ENCODE results near the gene OR2A2.
A peak's percentile ranks its signal among the peaks of the same experiment; 100 is the strongest.
"Not testable (repeated sequence)": the region's sequence is repeated elsewhere in the genome, so short reads cannot be mapped to it uniquely, and the experiment has no call there.

Gene OR2A2

GRCh38 chr7:144118341-144118740 lies 9.0 kb downstream of the OR2A2 start:
- DNase-seq (ENCODE audit: insufficient read length, low spot score): no peak
- no peak for TF ChIP-seq POLR2A (IDR thresholded peaks at IDR 0.05; ENCODE audit: low read depth, low read length)
- FAIRE-seq: no peak

- FAIRE-seq (no peak), DNase-seq (ENCODE audit: insufficient read length, low spot score) (no peak)
- no peak for TF ChIP-seq POLR2A (IDR thresholded peaks at IDR 0.05; ENCODE audit: low read depth, low read length)
Observed at GRCh38 chr7:144122876-144123275, 13.5 kb downstream of the OR2A2 start, which contains the start of gene OR2A14. OR2A14 (plus strand) TSS chr7:144123176; CDS start chr7:144129113, 5,937 bp downstream.

GRCh38 chr7:144127714-144128334 lies 18.4 kb downstream of the OR2A2 start:
- DNase-seq (ENCODE audit: insufficient read length, low spot score) (peak; percentile 52), FAIRE-seq (peak; percentile 57)
- TF ChIP-seq POLR2A (IDR thresholded peaks at IDR 0.05; ENCODE audit: low read depth, low read length): no peak

GRCh38 chr7:144129601-144130000 lies 20.2 kb downstream of the OR2A2 start:
- not testable (repeated sequence) for DNase-seq (ENCODE audit: insufficient read length, low spot score); FAIRE-seq

DNA sequence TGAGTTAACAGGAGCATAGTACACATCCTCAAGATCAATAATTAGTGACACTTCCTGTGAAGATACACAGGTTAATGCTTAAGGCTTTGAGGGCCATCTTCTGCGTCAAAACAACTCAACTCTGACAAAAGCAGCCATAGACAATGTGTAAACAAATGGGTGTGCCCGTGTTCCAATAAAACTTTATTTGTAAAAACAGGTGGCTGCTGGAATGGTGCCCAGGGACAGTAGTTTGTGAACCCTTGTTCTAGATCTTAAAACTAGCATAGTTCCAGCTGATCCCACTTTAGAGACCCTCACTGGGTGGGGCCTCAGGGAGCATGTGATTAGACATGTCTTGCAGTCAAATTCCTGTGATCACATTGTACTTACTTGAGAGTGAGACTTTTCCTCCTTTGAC lies 21.3 kb downstream of the OR2A2 start:
- FAIRE-seq: no peak
- no peak for TF ChIP-seq POLR2A (IDR thresholded peaks at IDR 0.05; ENCODE audit: low read depth, low read length)

GRCh38 chr7:144132262-144132661 lies 22.9 kb downstream of the OR2A2 start:
- FAIRE-seq (no peak), DNase-seq (ENCODE audit: insufficient read length, low spot score) (no peak)
- no peak for TF ChIP-seq POLR2A (IDR thresholded peaks at IDR 0.05; ENCODE audit: low read depth, low read length)

More for the DNA sequence above, 21.3 kb downstream of the OR2A2 start:
- DNase-seq (ENCODE audit: insufficient read length, low spot score): no peak

DNA sequence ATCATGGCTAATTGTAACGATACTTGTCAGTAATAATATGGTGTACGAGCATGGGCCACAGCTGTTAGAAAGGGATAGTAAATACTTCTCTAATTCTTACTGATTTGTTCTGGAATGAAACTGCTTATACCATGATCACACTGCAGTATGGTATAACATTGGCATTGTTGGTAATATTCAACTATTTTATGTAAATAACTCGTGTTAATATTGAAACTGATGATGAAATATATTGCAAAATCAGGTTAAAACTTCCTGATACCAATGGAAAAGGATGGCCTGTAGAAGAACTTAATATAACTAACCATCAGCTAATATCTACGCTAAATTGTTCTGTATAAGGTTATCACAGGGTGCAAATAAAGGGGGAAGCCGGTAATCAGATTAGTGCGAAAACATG lies 23.9 kb downstream of the OR2A2 start:
- TF ChIP-seq POLR2A (IDR thresholded peaks at IDR 0.05; ENCODE audit: low read depth, low read length): no peak
- DNase-seq (ENCODE audit: insufficient read length, low spot score): no peak
- no peak for FAIRE-seq

GRCh38 chr7:144134116-144134515 lies 24.7 kb downstream of the OR2A2 start:
- no peak for TF ChIP-seq POLR2A (IDR thresholded peaks at IDR 0.05; ENCODE audit: low read depth, low read length)
- FAIRE-seq (no peak), DNase-seq (ENCODE audit: insufficient read length, low spot score) (no peak)

DNA sequence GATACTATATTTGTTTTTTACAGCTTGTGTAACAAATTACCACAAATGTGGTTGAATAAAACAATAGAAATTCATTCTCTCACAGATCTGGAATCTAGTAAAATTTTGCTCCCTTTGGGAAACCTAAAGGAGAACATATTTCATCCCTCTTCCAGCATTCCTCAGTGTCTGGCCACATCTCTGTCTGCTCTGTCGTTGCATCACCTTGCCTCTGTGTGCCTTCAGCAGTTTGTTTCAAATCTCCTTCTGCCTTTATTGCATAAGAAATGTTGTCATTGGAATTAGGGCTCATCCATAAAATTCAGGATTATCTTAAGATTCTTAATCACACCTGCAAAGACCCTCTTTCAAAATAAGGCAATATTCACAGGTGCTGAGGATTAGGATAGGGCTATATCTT lies 28.1 kb downstream of the OR2A2 start:
- no peak for FAIRE-seq
- TF ChIP-seq POLR2A (IDR thresholded peaks at IDR 0.05; ENCODE audit: low read depth, low read length): no peak

GRCh38 chr7:144142187-144142586 lies 32.8 kb downstream of the OR2A2 start:
- no peak for TF ChIP-seq POLR2A (IDR thresholded peaks at IDR 0.05; ENCODE audit: low read depth, low read length)
- FAIRE-seq (no peak), DNase-seq (ENCODE audit: insufficient read length, low spot score) (no peak)

More for the DNA sequence above, 28.1 kb downstream of the OR2A2 start:
- DNase-seq (ENCODE audit: insufficient read length, low spot score): no peak

DNA sequence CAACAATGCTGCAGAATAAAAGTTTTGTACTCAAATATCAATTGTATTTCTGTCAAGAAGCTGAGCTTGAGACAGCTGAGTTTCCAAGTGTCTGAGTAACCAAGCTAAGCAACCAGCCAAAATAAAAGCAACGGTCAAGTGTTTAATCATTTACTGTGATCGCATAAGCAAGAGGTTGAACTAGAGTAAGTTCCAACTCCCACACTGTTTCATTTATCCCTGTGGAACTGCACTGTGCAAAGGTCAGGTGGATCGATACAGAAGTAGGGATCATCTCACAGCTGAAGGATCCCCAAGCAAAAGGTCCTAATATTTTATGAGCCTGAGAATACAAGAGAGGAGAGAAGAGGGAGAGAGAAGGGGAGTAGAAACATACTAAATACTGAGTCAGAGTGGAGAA lies 35.0 kb downstream of the OR2A2 start:
- FAIRE-seq (no peak), DNase-seq (ENCODE audit: insufficient read length, low spot score) (no peak)
- TF ChIP-seq POLR2A (IDR thresholded peaks at IDR 0.05; ENCODE audit: low read depth, low read length): no peak

- TF ChIP-seq POLR2A (IDR thresholded peaks at IDR 0.05; ENCODE audit: low read depth, low read length): no peak
- DNase-seq (ENCODE audit: insufficient read length, low spot score): no peak
- no peak for FAIRE-seq
Observed at GRCh38 chr7:144148224-144148827, 38.9 kb downstream of the OR2A2 start.

- DNase-seq (ENCODE audit: insufficient read length, low spot score) (no peak), FAIRE-seq (no peak)
- TF ChIP-seq POLR2A (IDR thresholded peaks at IDR 0.05; ENCODE audit: low read depth, low read length): no peak
Observed at GRCh38 chr7:144158861-144159260, 49.5 kb downstream of the OR2A2 start.

Data from H54 (cell line).